KMS-11 (cell line): ENCODE results near the gene SPEF2.

Source experiments
- H2AFZ ChIP-seq: fragments of 200-600 bp; sonication (generic); 2 replicates; pipeline ENCODE4 v1.6.1; 2016; ENCODE audit warnings: antibody characterized with exemption, mixed run types, low read depth
- H3K27ac ChIP-seq: fragments of 200-600 bp; sonication (generic); 2 replicates; pipeline ENCODE4 v1.6.1; 2016; ENCODE audit warnings: mild to moderate bottlenecking, mixed run types
- H3K27me3 ChIP-seq: fragments of 200-600 bp; sonication (generic); 2 replicates; pipeline ENCODE4 v1.6.1; 2017; ENCODE audit warnings: mild to moderate bottlenecking, low read depth, mixed run types, moderate library complexity; ENCODE audit not compliant: insufficient read depth
- H3K36me3 ChIP-seq: fragments of 200-600 bp; sonication (generic); 2 replicates; pipeline ENCODE4 v1.6.1; 2017; ENCODE audit warnings: mild to moderate bottlenecking, mixed run types; ENCODE audit not compliant: insufficient read depth
- H3K4me1 ChIP-seq: fragments of 200-600 bp; sonication (generic); 2 replicates; pipeline ENCODE4 v1.6.1; 2016; ENCODE audit warnings: mild to moderate bottlenecking, low read depth, mixed run types; ENCODE audit not compliant: poor library complexity, severe bottlenecking
- H3K4me2 ChIP-seq: fragments of 200-600 bp; sonication (generic); 2 replicates; pipeline ENCODE4 v1.7.0; 2016; ENCODE audit warnings: mild to moderate bottlenecking, mixed run types
- H3K4me3 ChIP-seq: fragments of 200-600 bp; sonication (generic); IDR thresholded peaks from 2 replicates; pipeline ENCODE4 v1.6.1; 2017; ENCODE audit warnings: low read depth, low read length, mixed read lengths; ENCODE audit not compliant: insufficient read depth
- H3K79me2 ChIP-seq: fragments of 200-600 bp; sonication (generic); 2 replicates; pipeline ENCODE4 v1.6.1; 2016; ENCODE audit warnings: low read depth, mixed run types; ENCODE audit not compliant: insufficient read depth
- H3K9ac ChIP-seq: fragments of 200-600 bp; sonication (generic); 2 replicates; pipeline ENCODE4 v1.6.1; 2016; ENCODE audit warnings: mild to moderate bottlenecking, mixed run types
- H4K20me1 ChIP-seq: fragments of 200-600 bp; sonication (generic); 2 replicates; pipeline ENCODE4 v1.6.1; 2016; ENCODE audit warnings: mild to moderate bottlenecking, mixed run types; ENCODE audit not compliant: insufficient read depth
- CTCF ChIP-seq: fragments of 200-600 bp; sonication (generic); conservative IDR thresholded peaks from 2 replicates; pipeline ENCODE4 v1.6.1; 2017; ENCODE audit warnings: low read depth, mild to moderate bottlenecking, antibody characterized with exemption, low read length, moderate library complexity, mixed read lengths

The SPEF2 gene

GRCh38 chr5:35820735-35821134 lies 203.1 kb downstream of the SPEF2 start:
- Histone ChIP-seq H2AFZ (no peak overlapping the region), H3K79me2 (no peaks in the 10 kb centered on the region), H3K27ac (no peak overlapping the region), H4K20me1 (no peaks in the 10 kb centered on the region), H3K36me3 (no peaks in the 10 kb centered on the region), H3K9ac (no peak overlapping the region), H3K27me3 (no peaks in the 10 kb centered on the region), H3K4me1 (no peaks in the 10 kb centered on the region), H3K4me2 (no peak overlapping the region), H3K4me3 (no peak overlapping the region)
- no peak for TF ChIP-seq CTCF

GRCh38 chr5:35821513-35821912 lies 203.8 kb downstream of the SPEF2 start:
- H3K4me3 ChIP-seq = no peak overlapping the region
- H3K27ac ChIP-seq = no peak overlapping the region
- no peaks in the 10 kb centered on the region for H3K27me3 ChIP-seq
- TF ChIP-seq CTCF = no peak
- no peak overlapping the region for H3K9ac ChIP-seq
- H4K20me1 ChIP-seq = no peaks in the 10 kb centered on the region
- H3K4me1 ChIP-seq = no peaks in the 10 kb centered on the region
- no peak overlapping the region for H2AFZ ChIP-seq
- no peak overlapping the region for H3K4me2 ChIP-seq
- no peaks in the 10 kb centered on the region for H3K36me3 ChIP-seq
- H3K79me2 ChIP-seq = no peaks in the 10 kb centered on the region

DNA sequence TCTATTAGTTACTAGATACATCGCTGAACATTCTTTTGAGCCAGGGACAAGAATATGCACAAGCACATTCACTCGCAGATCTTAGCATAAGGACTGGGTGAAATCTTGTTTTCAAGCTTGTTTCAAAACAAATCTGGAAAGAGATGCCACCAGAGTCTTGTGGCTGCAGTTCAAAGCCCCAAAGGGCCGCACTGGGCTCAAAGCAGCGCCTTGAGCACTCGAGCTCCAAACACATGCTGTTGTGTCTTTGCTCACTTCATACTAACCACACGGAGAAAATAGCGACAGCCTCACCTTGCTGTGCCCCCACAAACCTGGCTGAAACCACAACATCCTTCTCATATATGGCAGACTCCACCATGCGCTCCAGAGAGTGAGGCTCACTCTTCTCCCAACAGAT lies 204.8 kb downstream of the SPEF2 start:
- Histone ChIP-seq H3K4me3 (no peak overlapping the region), H3K27me3 (no peaks in the 10 kb centered on the region)

GRCh38 chr5:35823347-35824098 lies 205.9 kb downstream of the SPEF2 start:
- no peaks in the 10 kb centered on the region for H3K27me3 ChIP-seq
- H3K4me1 ChIP-seq = no peaks in the 10 kb centered on the region
- no peak overlapping the region for H2AFZ ChIP-seq
- H3K27ac ChIP-seq = no peak overlapping the region
- no peaks in the 10 kb centered on the region for H3K36me3 ChIP-seq
- TF ChIP-seq CTCF = no peak
- H3K9ac ChIP-seq = no peak overlapping the region
- H4K20me1 ChIP-seq = no peaks in the 10 kb centered on the region
- no peaks in the 10 kb centered on the region for H3K79me2 ChIP-seq
- no peak overlapping the region for H3K4me3 ChIP-seq
- no peak overlapping the region for H3K4me2 ChIP-seq

More for the DNA sequence above, 204.8 kb downstream of the SPEF2 start:
- no peak overlapping the region for H2AFZ ChIP-seq
- no peak for TF ChIP-seq CTCF
- H3K79me2 ChIP-seq = no peaks in the 10 kb centered on the region
- H4K20me1 ChIP-seq = no peaks in the 10 kb centered on the region
- H3K36me3 ChIP-seq = no peaks in the 10 kb centered on the region
- H3K27ac ChIP-seq = no peak overlapping the region
- H3K4me1 ChIP-seq = no peaks in the 10 kb centered on the region
- H3K4me2 ChIP-seq = no peak overlapping the region
- H3K9ac ChIP-seq = no peak overlapping the region
